HG02943 (cell line): Measurements from ENCODE around the gene MZT2A.
"Not testable (repeated sequence)": the region's sequence is repeated elsewhere in the genome, so short reads cannot be mapped to it uniquely, and the experiment has no call there.

Experiments used
- ATAC-seq: cut with Tn5 transposase; IDR thresholded peaks from one replicate; pipeline ENCODE4 v1.9.1; 2021; ENCODE audit warnings: mild to moderate bottlenecking, low read depth, moderate library complexity; ENCODE audit not compliant: unreplicated experiment

MZT2A gene

DNA sequence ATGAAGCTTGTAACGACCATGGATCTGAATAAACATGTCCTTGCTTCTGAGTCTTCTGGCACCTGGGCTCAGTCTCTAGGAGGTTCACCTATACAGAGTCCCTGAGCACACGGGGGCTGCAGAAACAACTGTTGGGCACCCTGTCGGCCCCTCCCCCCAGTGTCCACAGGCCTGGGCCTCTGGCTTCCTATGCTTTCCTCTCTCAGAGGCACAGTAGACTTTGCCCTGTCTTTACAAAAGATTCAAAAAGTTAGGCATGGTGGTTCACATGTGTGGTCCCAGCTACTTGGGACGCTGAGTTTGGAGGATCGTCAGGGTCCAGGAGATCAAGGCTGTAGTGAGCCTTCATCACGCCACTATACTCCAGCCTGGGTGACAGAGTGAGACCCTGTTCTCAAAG lies 29.3 kb upstream of the MZT2A start:
- ATAC-seq = not testable (repeated sequence)

DNA sequence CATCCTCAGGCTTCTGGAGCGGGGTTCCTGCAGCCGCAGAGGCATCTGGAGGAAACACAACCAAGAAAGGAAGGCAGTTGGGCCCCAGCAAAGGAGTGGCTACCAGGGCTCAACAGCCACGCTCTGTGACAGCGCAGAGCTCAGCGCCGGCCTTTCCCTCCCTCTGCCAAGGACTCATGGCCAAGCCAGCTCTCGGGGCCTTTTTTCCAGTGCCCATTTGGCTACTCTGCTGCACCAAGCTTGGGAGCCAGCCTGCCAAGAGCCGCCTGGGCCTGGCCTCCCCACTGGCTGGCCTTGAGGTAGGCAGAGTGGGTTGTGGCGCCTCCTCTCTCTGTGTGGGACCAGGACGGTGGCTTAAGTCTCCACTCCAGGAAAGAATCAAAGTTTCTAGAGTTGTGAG lies 28.3 kb upstream of the MZT2A start:
- ATAC-seq = no peak

DNA sequence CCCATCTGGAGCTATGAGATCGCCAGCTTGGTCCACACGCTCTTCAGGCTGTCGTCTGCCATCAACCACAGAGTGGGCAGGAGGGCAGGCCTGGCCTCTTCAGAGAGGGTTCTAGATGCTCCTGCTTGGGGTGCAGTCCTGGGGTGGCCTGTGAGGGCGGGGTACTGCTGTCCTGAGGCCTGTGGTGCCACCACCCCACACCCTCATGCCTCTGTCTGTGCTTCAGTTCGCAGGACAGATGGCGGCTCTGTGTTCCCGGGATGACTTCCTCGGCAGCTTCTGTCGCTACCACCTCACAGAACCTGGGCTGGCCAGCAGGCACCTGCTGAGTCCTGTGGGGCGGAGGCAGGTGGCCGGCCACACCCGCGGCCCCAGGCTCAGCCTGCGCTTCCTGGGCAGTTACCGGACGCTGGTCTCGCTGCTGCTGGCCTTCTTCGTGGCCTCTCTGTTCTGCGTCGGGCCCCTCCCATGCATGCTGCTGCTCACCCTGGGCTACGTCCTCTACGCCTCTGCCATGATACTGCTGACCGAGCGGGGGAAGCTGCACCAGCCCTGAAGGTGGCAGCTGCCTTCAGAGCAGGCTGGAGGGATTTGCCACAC lies 27.8 kb upstream of the MZT2A start:
- ATAC-seq = not testable (repeated sequence)

DNA sequence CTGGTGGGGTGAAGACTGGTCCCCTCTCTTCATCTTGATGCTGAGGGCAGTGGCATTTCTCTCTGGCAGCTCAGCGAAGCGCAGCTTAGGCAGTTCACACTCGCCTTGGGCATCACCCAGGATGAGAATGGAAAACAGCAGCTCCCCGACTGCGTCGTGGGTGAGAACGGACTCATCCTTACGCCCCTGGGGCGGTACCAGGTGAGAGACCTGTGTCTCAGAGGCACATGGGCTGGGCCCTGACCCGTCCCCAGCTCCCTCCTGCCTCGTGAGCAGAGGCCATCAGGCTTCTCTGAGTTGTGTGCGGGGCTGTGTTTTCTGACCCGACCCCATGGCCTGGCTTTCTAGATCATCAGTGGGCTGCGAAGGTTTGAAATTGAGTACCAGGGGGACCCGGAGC lies 27.3 kb upstream of the MZT2A start:
- no peak for ATAC-seq

DNA sequence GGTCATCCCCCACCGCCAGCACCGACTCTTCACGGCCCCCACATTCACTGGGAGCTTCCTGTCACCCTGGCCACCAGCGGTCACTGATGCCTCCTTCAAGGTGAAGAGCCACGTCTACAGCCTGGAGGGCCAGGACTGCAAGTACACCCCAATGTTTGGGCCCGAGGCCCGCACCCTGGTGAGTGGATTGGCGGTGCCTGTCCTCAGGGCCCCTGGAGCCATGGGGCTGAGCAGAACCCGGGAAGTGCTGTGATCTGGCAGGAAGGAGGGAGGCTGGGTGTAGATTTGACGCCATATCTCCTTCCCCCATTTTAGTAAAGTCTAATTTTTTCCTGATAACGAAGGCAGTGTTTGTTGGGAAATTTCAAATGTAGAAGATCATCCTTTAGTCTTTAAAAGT lies 26.3 kb upstream of the MZT2A start:
- not testable (repeated sequence) for ATAC-seq

DNA sequence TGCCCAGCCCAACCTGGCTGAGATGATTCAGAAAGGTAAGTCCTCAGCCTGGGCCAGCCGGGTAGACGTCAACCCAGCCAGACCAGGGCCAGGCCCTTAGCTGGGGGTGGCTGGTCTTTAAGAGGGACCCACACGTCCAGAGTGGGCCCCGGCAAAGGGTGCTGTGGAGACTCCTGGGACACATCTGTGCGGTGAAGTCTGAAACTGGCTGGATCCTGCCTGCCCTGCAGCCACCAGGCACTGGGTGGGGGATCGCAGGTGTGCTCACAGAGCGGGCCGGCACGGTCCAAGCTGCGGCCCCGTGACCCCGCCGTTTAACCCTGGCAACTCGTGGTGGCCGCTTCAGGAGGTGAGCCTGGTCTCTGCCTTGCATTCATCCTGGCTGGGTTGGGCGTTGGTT lies 25.7 kb upstream of the MZT2A start:
- not testable (repeated sequence) for ATAC-seq

DNA sequence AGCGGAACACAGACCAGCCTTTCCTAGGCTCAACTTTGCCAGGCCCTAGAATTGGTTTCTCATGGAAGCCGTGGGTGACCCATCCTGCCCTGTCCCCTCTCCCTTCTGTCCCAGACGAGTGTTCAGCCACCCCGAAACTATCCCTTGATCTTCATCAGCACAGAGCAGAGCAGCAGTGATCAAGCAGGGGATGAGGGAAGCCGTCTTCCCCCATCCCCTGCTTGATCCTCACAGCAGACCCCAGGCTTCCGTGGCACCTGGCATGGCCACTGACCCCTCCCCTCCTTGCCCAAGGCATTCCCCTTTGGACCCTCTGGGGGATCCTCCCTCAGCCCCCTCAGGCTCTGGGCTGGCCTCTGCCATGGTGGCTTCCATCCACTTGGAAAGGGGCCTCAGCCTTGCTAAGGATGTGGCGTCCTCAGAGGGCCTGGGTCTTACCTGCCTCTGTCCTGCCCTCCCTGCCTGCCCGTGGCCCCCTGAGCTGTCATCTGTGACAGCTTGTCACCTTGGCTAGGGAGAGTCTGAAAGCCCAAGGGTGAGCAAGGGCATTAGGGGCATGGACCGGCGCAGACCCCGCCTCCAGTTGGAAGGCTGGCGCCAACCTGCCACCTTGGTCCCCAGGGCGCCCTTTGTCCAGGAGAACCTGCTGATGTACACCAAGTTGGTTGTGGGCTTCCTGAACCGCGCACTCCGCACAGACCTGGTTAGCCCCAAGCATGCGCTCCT lies 25.1 kb upstream of the MZT2A start:
- no peak for ATAC-seq

DNA sequence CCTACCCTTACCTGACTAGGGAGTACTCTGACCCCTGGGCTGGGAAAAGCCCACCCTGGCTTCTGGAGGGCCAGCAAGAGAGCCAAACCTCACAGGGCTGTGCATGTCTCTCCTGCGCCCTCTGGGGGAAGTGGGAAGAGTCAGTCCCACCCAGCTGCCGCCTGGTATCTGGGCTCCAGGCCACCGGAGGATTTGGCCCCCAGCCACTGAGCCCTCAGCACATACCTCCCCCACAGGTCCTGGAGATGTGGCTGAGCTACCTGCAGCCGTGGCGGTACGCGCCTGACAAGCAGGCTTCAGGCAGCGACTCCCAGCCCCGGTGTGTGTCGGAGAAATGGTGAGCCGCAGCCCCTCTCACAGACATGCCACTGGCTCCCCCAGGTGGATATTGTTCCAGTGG lies 24.4 kb upstream of the MZT2A start:
- ATAC-seq = not testable (repeated sequence)

DNA sequence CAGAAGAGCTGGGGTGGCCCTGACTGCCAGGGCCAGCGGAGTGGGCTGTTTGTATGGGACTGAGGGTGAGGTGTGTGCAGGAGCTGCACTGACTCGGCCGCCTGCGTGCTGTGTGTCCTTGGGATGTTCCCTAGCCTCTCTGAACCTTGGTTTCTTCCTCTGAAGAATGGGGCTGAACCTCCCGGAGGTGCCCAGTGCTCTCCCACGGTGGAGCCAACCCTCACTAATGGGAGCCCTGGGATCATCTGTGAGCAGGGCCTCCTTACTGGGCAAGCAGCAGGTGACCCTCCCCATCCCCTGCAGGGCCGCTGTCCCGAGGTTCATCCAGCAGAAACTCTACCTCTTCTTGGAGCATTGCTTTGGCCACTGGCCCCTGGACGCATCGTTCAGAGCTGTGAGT lies 23.8 kb upstream of the MZT2A start:
- ATAC-seq = no peak

DNA sequence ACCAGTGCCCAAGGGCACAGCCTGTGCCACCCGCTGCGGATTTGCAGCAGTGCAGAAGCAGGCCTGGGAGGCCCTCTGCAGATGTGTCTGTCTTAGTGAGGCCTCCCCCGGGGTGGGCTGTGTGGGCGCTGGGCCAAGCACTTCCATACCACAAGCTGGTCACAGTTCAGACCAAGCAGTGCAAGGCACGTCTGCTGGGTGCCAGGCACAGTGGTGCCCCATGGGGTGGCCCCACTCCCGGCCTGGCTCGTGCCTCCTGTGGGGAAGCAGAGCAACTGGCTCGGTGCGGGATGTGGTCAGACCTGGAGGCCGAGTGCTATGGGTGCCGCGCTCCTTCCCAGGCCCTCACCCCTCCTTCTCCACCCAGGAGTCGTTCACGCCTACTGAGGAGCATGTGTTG lies 23.0 kb upstream of the MZT2A start:
- ATAC-seq = not testable (repeated sequence)

DNA sequence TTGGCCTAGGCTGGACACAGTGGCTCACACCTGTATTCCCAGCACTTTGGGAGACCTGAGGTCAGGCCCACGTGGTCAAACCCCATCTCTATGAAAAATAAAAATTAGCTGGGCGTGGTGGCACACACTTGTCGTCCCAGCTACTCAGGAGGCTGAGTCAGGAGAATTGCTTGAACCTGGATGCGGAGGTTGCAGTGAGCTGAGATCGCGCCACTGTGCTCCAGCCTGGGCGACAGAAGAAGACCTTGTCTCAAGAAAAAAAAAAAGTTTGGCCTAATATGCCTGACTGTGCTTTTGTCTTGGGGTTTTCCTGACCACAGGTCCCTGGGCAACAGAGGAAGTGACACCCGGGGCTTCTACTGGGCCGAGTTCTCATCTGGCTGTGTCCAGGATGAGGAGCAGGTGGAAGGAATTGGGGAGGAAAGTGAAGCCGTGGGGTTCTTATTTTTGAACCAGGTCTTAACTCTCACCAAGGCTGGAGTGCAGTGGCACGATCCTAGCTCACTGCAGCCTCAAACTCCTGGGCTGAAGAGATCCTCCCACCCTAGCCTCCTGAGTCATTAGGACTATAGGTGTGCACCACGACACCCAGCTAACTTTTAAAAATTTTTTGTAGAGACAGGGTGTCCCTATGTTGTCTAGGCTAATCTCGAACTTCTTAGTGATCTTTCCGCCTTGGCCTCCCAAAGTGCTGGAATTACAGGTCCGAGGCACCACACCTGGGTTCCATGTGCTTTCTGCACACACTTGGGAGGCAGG lies 22.4 kb upstream of the MZT2A start:
- peak; percentile 67 for ATAC-seq

DNA sequence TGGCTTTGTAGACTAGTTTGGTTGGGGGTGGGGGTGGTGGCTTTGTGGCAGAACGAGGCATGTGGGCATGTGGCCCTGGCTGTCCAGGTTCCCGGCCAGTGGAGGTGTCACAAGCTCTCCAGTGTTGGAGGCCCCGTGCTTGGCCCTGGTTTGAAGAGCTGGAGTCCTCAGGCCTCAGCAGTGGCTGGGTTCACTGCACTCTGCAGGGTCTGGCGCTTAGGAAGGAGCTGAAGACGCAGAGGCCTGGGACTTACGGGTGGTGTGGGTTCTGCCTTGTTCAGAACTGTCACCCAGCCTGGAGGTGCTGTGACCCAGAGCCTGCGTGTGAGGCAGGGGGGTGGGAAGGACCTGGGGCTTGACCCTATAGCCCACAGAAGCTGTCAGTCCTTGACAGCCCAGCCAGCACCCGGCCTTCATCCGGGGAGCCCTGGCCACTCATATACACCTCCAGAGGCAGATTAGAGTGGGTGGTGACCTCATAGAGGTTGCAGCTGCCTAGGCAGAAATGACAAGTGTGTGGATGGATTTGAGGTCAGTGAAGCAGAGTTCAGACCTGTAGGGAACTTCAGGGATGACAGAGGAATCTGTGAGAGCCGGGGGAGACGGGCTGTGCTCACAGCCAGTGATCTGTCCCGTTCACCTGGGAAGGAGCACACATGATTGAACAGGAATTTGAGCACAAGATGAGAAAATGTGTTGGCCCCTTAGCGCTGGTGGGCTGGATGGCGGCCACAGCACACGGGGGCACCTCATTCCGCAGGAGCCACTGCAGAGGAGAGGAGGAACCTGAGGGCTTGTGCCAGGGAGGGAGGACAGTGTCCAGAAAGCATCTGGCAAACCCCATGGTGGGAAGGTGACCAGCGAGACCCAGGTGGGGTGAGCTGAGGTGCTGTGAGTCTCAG lies 20.0 kb upstream of the MZT2A start:
- ATAC-seq = not testable (repeated sequence)

DNA sequence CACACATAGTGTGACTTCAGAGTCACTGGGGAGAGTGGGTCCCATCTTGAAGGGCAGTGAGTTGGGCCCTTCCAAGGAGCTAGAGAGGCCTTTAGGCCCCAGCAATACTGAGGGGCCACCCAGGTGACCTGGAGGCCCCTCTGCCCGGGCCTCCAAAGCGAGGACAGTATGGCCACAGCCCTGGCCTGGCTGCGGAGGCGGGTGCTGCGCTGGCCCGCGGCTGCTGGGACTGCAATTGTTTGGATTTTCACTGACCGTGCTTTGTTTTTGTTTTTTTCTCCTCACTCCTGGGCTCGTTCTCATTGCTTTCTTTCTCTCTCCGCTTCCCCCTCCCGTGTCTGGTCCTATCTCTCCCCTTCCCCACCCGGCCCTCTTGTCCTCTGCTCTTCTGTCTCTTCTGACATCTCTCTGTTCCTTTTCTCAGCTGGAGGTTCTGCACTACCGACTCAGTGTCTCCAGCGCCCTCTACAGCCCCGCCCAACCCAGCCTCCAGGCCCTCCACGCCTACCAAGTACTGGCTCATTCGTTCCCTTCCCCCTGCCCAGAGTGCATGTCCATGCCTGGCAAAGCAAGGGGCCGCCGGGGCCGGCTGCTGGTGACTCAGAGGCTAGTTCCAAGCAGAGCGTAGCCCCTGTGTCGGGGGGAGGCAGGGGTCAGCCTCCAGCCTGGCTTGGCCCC lies 19.2 kb upstream of the MZT2A start:
- not testable (repeated sequence) for ATAC-seq

DNA sequence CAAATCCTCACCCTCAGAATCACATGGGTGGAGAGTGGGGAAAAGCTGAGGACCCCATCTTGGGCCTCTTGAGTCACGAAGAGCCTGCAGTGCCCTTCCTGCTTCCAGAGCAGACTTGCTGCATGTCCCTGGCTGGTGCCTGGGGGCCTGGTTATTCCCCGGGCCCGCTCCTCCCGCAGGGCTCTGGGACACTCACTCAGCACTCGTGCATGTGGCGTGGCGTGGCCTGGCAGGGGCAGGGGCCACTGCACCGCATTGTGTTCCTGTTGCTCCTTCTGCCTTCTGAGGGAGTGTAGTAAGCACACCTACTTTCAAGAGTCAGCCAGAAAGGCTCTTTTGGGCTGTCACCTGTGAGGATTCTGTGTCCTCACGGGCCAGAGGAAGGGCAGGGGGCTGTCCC lies 17.4 kb upstream of the MZT2A start:
- no peak for ATAC-seq

DNA sequence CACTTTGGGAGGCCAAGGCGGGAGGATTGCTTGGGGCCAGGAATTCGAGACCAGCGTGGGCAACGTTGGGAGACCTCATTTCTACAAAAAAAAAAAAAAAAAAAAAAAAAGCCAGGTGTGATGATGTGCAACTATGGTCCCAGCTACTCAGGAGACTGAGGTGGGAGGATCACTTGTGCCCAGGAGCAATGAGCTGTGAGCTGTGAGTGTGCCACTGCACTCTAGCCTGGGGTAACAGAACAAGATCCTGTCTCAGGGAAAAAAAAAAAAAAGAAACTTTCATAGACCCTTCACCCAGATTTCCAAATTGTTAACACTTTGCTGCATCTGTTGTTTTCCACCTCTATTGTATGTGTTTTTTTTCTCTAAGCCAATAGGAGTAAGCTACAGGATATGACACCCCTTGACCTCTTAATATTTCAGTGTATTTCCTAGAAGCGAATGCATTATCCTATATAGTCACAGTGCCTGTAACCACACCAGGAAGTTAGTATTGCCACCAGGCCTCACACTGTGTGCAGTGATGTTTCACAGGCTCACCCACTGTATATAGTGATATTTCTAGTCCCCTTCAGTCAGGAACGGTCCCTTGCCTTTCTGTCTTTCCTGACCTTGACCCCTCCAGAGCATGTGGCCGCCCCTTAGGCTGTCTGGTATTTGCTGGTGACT lies 12.0 kb upstream of the MZT2A start:
- not testable (repeated sequence) for ATAC-seq

DNA sequence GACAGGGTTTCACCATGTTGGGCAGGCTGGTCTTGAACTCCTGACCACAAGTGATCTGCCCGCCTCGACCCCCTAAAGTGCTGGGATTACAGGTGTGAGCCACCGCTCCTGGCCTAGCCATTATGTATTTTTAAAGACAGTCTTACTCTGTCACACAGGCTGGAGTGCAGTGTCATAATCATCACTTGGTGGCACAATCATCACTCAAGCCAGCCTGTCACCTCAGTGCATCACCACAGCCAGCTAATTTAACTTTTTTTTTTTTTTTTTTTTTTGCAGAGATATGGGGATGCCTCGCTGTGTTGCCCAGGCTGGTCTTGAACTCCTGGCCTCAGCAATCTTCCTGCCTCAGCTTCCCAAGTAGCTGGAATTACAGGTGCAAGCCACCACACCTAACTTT lies 11.4 kb upstream of the MZT2A start:
- not testable (repeated sequence) for ATAC-seq

DNA sequence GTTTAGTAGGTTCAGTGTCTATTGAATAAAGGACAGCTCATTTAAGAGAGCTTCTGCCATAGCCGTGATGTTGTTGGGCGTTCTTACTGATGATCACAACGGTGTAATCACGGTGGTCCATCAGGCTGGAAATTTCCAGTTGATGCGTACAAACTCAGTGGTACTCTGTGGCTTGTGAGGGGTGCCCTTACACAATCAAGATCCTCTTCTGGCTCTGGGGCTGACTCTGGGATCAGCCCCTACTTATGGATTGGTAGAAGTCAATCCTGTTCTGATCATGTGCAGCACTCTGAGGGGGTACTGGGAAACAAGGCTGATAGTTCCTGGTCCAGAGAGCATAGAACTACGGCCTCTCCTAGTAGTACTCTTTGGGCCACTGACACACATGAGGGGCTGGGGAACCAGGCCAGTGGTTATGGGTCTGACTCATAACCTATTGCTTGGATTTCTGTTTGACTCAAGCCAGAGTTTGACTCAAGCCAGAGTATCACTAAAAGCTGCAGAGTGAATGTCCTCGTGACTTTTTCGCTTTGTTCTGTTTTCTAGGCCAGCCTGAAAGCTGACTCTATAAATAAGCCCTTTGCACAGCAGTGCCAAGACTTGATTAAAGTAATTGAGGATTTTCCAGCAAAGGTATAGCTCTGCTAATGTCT lies 6.2 kb upstream of the MZT2A start:
- ATAC-seq = not testable (repeated sequence)

DNA sequence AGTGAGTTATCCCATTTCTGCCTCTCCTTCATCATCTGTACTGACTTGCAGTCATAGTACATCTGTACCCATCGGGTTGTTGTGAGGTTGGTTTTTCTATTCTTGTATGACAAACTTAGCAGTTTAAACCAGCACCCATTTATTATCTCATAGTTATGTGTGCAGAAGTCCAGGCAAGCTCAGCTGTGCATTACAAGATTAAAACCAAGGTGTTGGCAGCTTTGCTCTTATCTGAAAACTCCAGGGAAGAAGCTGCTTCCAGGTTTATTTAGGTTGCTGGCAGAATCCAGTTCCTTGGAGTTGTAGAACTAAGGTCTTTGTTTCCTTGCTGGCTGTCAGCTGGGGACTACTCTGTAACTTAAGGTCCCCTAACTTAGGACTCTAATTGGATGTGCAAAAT lies 3.3 kb upstream of the MZT2A start:
- not testable (repeated sequence) for ATAC-seq
